Mesodermal cell (in vitro differentiated cells): Measurements from ENCODE around the gene CSNK2B.

Experiments used
- H3K27ac ChIP-seq: 2 replicates; pipeline ENCODE4 v1.7.0; 2013; ENCODE audit warnings: mild to moderate bottlenecking, low read depth, low read length, moderate library complexity; ENCODE audit not compliant: severe bottlenecking
- H3K36me3 ChIP-seq: 2 replicates; pipeline ENCODE4 v1.7.1; 2013; ENCODE audit warnings: mild to moderate bottlenecking, low read length, moderate library complexity; ENCODE audit not compliant: control insufficient read depth, insufficient read depth
- H3K4me1 ChIP-seq: one replicate; pipeline ENCODE4 v1.7.1; 2013; ENCODE audit warnings: mild to moderate bottlenecking, low read length; ENCODE audit not compliant: insufficient read depth, control insufficient read depth, poor library complexity, severe bottlenecking
- H3K4me3 ChIP-seq: 2 replicates; pipeline ENCODE4 v1.7.0; 2013; ENCODE audit warnings: low read length, control low read depth, mild to moderate bottlenecking; ENCODE audit not compliant: insufficient read depth, poor library complexity, severe bottlenecking; ENCODE audit errors: extremely low read depth
- H3K9me3 ChIP-seq: 2 replicates; pipeline ENCODE4 v1.7.1; 2013; ENCODE audit warnings: mild to moderate bottlenecking, low read length, moderate library complexity; ENCODE audit not compliant: control insufficient read depth
- WGBS, 2 experiments: methylation state at CpG; one replicate each; pipeline ENCODE4 v1.1.5; 2013; ENCODE audit warnings: missing lambda C conversion rate in 2 of 2; ENCODE audit not compliant: insufficient coverage in 2 of 2; 5-methylcytosine and 5-hydroxymethylcytosine counted together

CSNK2B gene

GRCh38 chr6:31627690-31628287 is 38.1 kb upstream of the CSNK2B start:
- Histone ChIP-seq H3K27ac (no peak overlapping the region), H3K36me3 (peaks cover 100% of the 10 kb centered on the region), H3K4me1 (peaks cover 2% of the 10 kb centered on the region), H3K4me3 (no peak overlapping the region), H3K9me3 (no peaks in the 10 kb centered on the region)
- 96 to 100% methylated on average over 14 to 19 of the region's 19 CpGs for WGBS, 2 experiments

GRCh38 chr6:31629014-31629413 is 36.9 kb upstream of the CSNK2B start:
- H3K4me3 ChIP-seq: no peak overlapping the region
- no peaks in the 10 kb centered on the region for H3K4me1 ChIP-seq
- peaks cover 100% of the 10 kb centered on the region for H3K36me3 ChIP-seq
- H3K9me3 ChIP-seq: no peaks in the 10 kb centered on the region
- H3K27ac ChIP-seq: no peak overlapping the region
- 98 to 100% methylated on average over 5 to 7 of the region's 7 CpGs for WGBS, 2 experiments

- H3K36me3 ChIP-seq: peaks cover 100% of the 10 kb centered on the region
These were observed 35.5 kb upstream of the CSNK2B start for GRCh38 chr6:31630177-31630934.

DNA sequence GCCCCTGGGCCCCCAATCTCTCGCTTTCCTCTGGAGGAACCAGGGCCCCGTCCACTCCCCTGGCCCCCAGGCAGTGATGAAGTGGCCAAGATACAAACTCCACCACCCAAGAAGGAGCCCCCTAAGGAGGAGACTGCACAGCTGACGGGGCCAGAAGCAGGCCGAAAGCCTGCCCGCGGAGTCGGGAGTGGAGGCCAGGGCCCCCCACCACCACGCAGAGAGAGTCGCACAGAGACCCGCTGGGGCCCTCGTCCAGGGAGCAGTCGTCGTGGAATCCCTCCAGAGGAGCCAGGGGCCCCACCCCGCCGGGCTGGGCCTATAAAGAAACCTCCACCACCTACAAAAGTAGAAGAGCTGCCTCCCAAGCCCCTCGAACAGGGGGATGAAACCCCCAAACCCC is 34.7 kb upstream of the CSNK2B start:
- Histone ChIP-seq H3K4me3 (no peak overlapping the region), H3K36me3 (peaks cover 100% of the 10 kb centered on the region), H3K27ac (no peak overlapping the region), H3K4me1 (no peaks in the 10 kb centered on the region), H3K9me3 (no peaks in the 10 kb centered on the region)
- 97 to 98% methylated on average over 11 to 13 of the region's 16 CpGs for WGBS, 2 experiments

More at GRCh38 chr6:31630177-31630934, 35.5 kb upstream of the CSNK2B start:
- WGBS, 2 experiments: 93 to 95% methylated on average over 17 to 20 of the region's 25 CpGs
- no peak overlapping the region for H3K27ac ChIP-seq
- H3K9me3 ChIP-seq: no peaks in the 10 kb centered on the region
- H3K4me3 ChIP-seq: no peak overlapping the region
- H3K4me1 ChIP-seq: no peaks in the 10 kb centered on the region

DNA sequence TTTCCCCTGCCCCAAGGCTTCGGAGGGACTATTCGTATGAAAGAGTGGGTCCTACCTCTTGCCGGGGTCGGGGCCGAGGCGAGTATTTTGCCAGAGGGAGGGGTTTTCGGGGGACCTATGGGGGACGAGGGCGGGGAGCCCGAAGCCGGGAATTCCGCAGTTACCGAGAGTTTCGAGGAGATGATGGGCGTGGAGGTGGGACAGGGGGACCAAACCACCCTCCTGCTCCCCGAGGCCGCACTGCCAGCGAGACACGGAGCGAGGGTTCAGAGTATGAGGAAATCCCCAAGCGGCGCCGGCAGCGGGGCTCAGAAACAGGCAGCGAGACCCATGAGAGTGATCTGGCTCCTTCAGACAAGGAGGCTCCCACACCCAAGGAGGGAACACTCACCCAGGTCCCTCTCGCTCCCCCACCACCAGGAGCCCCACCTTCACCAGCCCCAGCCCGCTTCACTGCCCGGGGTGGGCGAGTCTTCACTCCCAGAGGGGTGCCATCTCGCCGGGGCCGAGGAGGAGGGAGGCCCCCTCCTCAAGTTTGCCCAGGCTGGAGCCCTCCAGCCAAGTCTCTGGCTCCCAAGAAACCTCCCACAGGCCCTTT is 34.1 kb upstream of the CSNK2B start:
- H3K4me3 ChIP-seq: no peak overlapping the region
- peaks cover 100% of the 10 kb centered on the region for H3K36me3 ChIP-seq
- WGBS, 2 experiments: 98 to 99% methylated on average over 21 to 25 of the region's 32 CpGs
- no peaks in the 10 kb centered on the region for H3K4me1 ChIP-seq
- H3K27ac ChIP-seq: peak overlapping the region; percentile 59
- no peaks in the 10 kb centered on the region for H3K9me3 ChIP-seq

GRCh38 chr6:31632279-31632946 is 33.5 kb upstream of the CSNK2B start:
- Histone ChIP-seq H3K4me3 (no peak overlapping the region), H3K36me3 (peaks cover 100% of the 10 kb centered on the region), H3K9me3 (no peaks in the 10 kb centered on the region), H3K4me1 (no peaks in the 10 kb centered on the region), H3K27ac (peak overlapping the region; percentile 59)
- WGBS, 2 experiments: 99% methylated on average over 24 to 26 of the region's 26 CpGs

DNA sequence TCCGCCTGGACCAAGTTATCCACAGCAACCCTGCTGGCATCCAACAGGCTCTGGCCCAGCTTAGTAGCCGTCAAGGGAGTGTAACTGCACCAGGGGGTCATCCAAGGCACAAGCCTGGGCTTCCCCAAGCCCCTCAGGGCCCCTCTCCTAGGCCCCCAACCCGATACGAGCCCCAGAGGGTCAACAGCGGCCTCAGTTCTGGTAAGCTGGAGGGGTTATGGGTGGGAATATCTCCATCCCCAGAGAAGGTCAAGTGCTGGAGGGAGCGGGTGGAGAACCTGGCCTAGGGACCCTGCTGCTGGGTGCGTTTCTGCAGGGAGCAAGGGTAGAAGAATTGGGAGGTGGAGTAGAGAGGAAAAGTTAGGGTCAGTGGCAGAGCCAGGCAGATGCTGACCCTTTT is 32.4 kb upstream of the CSNK2B start:
- H3K36me3 ChIP-seq: peaks cover 99% of the 10 kb centered on the region
- H3K4me1 ChIP-seq: no peaks in the 10 kb centered on the region
- no peak overlapping the region for H3K4me3 ChIP-seq
- no peaks in the 10 kb centered on the region for H3K9me3 ChIP-seq
- peak overlapping the region; percentile 36 for H3K27ac ChIP-seq
- 100% methylated on average over 2 to 4 of the region's 7 CpGs for WGBS, 2 experiments

- Histone ChIP-seq H3K36me3 (peaks cover 99% of the 10 kb centered on the region), H3K4me3 (no peak overlapping the region), H3K27ac (peak overlapping the region; percentile 23), H3K4me1 (no peaks in the 10 kb centered on the region), H3K9me3 (no peaks in the 10 kb centered on the region)
- 100% methylated on average over 2 of the region's 3 CpGs; no CpG with 5 or more reads in 1 of the 2 experiments for WGBS, 2 experiments
These were observed 31.7 kb upstream of the CSNK2B start for GRCh38 chr6:31634131-31634530.

DNA sequence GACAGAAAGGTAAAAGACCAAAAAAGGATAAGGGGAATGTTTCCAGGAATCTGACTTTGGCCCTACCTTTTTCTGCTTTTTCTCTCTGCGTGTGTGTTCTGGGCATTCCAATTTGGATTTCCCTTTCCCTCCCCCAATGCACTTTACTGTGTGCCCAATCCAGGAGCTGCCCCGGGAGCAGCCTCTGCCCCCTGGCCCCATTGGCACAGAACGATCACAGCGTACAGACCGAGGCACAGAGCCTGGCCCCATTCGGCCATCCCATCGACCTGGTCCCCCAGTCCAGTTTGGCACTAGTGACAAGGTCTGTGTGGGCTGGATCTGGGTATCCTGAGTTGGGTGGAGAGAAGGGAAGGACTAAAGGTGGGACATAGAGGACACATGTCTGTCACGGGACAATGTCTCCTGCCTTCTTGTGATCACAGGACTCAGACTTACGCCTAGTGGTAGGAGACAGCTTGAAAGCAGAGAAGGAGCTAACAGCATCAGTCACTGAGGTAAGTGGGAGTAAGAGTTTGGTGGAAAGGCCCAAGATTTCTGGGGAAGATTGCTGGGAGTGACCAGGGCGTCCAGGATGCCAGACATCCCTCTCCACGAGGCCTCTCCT is 30.8 kb upstream of the CSNK2B start:
- H3K4me1 ChIP-seq: no peaks in the 10 kb centered on the region
- H3K27ac ChIP-seq: no peak overlapping the region
- WGBS, 2 experiments: 90 to 93% methylated on average over 10 to 11 of the region's 11 CpGs
- H3K4me3 ChIP-seq: no peak overlapping the region
- H3K36me3 ChIP-seq: peaks cover 99% of the 10 kb centered on the region
- H3K9me3 ChIP-seq: no peaks in the 10 kb centered on the region
